Right atrium auricular region (tissue), 2 donors: Measurements from ENCODE around the gene PTK6. TPM values are rescaled to one million over a fixed set of nuclear protein-coding genes. Genes with fewer than 3 reads are reported as not detected.
"Not testable (repeated sequence)": the region's sequence is repeated elsewhere in the genome, so short reads cannot be mapped to it uniquely, and the experiment has no call there.

Experiments used
- DNase-seq: peaks from one replicate; pipeline ENCODE4 v3.0.0-alpha.2; 2019; ENCODE audit warnings: low spot score
- H3K27ac ChIP-seq, 2 donors: fragments of 200-600 bp; sonication (generic); 1 replicate in 1 of 2; 2 replicates in 1 of 2; pipeline ENCODE4 v1.5.1; 2016 to 2019
- H3K27me3 ChIP-seq, 2 donors: fragments of 200-600 bp; sonication (generic); one replicate each; pipeline versions ENCODE4 v1.5.1 to v1.6.0; 2017 to 2019
- H3K36me3 ChIP-seq: fragments of 200-600 bp; sonication (generic); one replicate; pipeline ENCODE4 v1.5.1; 2016
- H3K4me1 ChIP-seq, 2 donors: fragments of 200-600 bp; sonication (generic); one replicate each; pipeline versions ENCODE4 v1.5.1 to v1.6.0; 2017 to 2019
- H3K4me3 ChIP-seq, 2 donors: fragments of 200-600 bp; sonication (generic); 1 replicate in 1 of 2; 2 replicates in 1 of 2; pipeline ENCODE4 v1.5.1; 2017 to 2019; ENCODE audit warnings: mild to moderate bottlenecking in 1 of 2, moderate library complexity in 1 of 2
- H3K9me3 ChIP-seq, 2 donors: fragments of 200-600 bp; sonication (generic); one replicate each; pipeline ENCODE4 v1.5.1; 2019
- CTCF ChIP-seq, 2 donors: fragments of 200-600 bp; sonication (generic); IDR thresholded peaks; one replicate each; pipeline ENCODE4 v1.5.1; 2019; ENCODE audit warnings: antibody characterized with exemption in 2 of 2
- total RNA-seq, 2 donors: library from RNA; depleted of rRNA; stranded (reverse); fragments of >200 nt; gene quantifications; one replicate each; pipeline ENCODE4 v1.1.0, GENCODE V29; 2016

The PTK6 gene
- total RNA-seq, 2 donors from 2014 or later = not detected

GRCh38 chr20:63562461-63563224, 25.5 kb upstream of the PTK6 start:
- no peaks in the 10 kb centered on the region for H3K4me1 ChIP-seq
- peaks cover 66% of the 10 kb centered on the region for H3K36me3 ChIP-seq
- no peak for DNase-seq

GRCh38 chr20:63561624-63562396, 24.6 kb upstream of the PTK6 start:
- Histone ChIP-seq H3K4me3 (no peak overlapping the region), H3K9me3 (no peaks in the 10 kb centered on the region), H3K4me1 (no peaks in the 10 kb centered on the region), H3K36me3 (peaks cover 66% of the 10 kb centered on the region), H3K27ac (no peak overlapping the region), H3K27me3 (no peaks in the 10 kb centered on the region)
- no peak for TF ChIP-seq CTCF (IDR thresholded peaks at IDR 0.05)
- no peak for DNase-seq

More at GRCh38 chr20:63562461-63563224, 25.5 kb upstream of the PTK6 start:
- H3K27ac ChIP-seq = no peak overlapping the region
- TF ChIP-seq CTCF (IDR thresholded peaks at IDR 0.05) = no peak
- no peaks in the 10 kb centered on the region for H3K9me3 ChIP-seq
- no peak overlapping the region for H3K4me3 ChIP-seq
- no peaks in the 10 kb centered on the region for H3K27me3 ChIP-seq

GRCh38 chr20:63560856-63561609, 23.9 kb upstream of the PTK6 start:
- no peak for TF ChIP-seq CTCF (IDR thresholded peaks at IDR 0.05)
- H3K36me3 ChIP-seq = peaks cover 66% of the 10 kb centered on the region
- no peak for DNase-seq

GRCh38 chr20:63560333-63560805, 23.2 kb upstream of the PTK6 start:
- no peak for TF ChIP-seq CTCF (IDR thresholded peaks at IDR 0.05)
- Histone ChIP-seq H3K9me3 (no peaks in the 10 kb centered on the region), H3K36me3 (peaks cover 60% of the 10 kb centered on the region), H3K4me1 (no peaks in the 10 kb centered on the region), H3K27me3 (no peaks in the 10 kb centered on the region), H3K4me3 (no peak overlapping the region), H3K27ac (no peak overlapping the region)
- no peak for DNase-seq

More at GRCh38 chr20:63560856-63561609, 23.9 kb upstream of the PTK6 start:
- Histone ChIP-seq H3K27ac (no peak overlapping the region), H3K27me3 (no peaks in the 10 kb centered on the region), H3K4me1 (no peaks in the 10 kb centered on the region), H3K4me3 (no peak overlapping the region), H3K9me3 (no peaks in the 10 kb centered on the region)

GRCh38 chr20:63559485-63560332, 22.5 kb upstream of the PTK6 start:
- H3K9me3 ChIP-seq, H3K27ac ChIP-seq, DNase-seq, H3K4me1 ChIP-seq, H3K4me3 ChIP-seq, H3K27me3 ChIP-seq: not testable (repeated sequence)
- H3K36me3 ChIP-seq = peaks cover 54% of the 10 kb centered on the region
